OCI-LY7 (cell line): ENCODE data around the gene CHML. TPM values are rescaled to one million over a fixed set of nuclear protein-coding genes. Genes with fewer than 3 reads are reported as not detected.

Experiments used
- BruUV-seq: library from RNA; stranded (reverse); fragments of 400-500 nt; replicated peaks from 2 replicates; lab custom pipeline; 2021; lab: Mats Ljungman, UMichigan
- CTCF ChIA-PET: fragments of 300-600 bp; sonication (Branson Sonifier 250); formaldehyde crosslinking; loops from one replicate; lab custom pipeline; 2022; ENCODE audit warnings: antibody characterized with exemption; ENCODE audit not compliant: unreplicated experiment; lab: Charles Lee
- POLR2A ChIA-PET: fragments of 300-600 bp; sonication (Branson Sonifier 250); formaldehyde crosslinking; loops from one replicate; lab custom pipeline; 2022; ENCODE audit warnings: antibody characterized with exemption; lab: Charles Lee
- DNase-seq: peaks from one replicate; pipeline ENCODE4 v3.0.0-alpha.2; 2015; ENCODE audit warnings: low spot score
- H2AFZ ChIP-seq: fragments of 200-600 bp; sonication (generic), shearing (Covaris generic); 2 replicates; pipeline ENCODE4 v1.6.1; 2014; ENCODE audit warnings: mild to moderate bottlenecking, antibody characterized with exemption, low read length, moderate library complexity
- H3K27ac ChIP-seq: fragments of 200-600 bp; sonication (generic); 2 replicates; pipeline ENCODE4 v1.5.1; 2014; ENCODE audit warnings: mixed run types, low read depth, mild to moderate bottlenecking, moderate library complexity, low read length, inconsistent platforms; ENCODE audit not compliant: poor library complexity, severe bottlenecking
- H3K36me3 ChIP-seq: fragments of 200-600 bp; sonication (generic); 2 replicates; pipeline ENCODE4 v1.6.1; 2014; ENCODE audit warnings: mild to moderate bottlenecking, antibody characterized with exemption, low read length, moderate library complexity, mixed read lengths; ENCODE audit not compliant: insufficient read depth
- H3K4me1 ChIP-seq: fragments of 200-600 bp; sonication (generic); 2 replicates; pipeline ENCODE4 v1.5.1; 2014; ENCODE audit warnings: mild to moderate bottlenecking, low read length; ENCODE audit not compliant: insufficient read depth, poor library complexity, severe bottlenecking
- H3K4me2 ChIP-seq: fragments of 200-600 bp; sonication (generic); 2 replicates; pipeline ENCODE4 v1.6.1; 2014; ENCODE audit warnings: mild to moderate bottlenecking, low read length
- H3K4me3 ChIP-seq: fragments of 200-600 bp; sonication (generic); 2 replicates; pipeline ENCODE4 v1.5.1; 2014; ENCODE audit warnings: mild to moderate bottlenecking, low read depth, low read length; ENCODE audit not compliant: poor library complexity, severe bottlenecking
- H3K79me2 ChIP-seq: fragments of 200-600 bp; sonication (generic); 2 replicates; pipeline ENCODE4 v1.6.1; 2016; ENCODE audit warnings: low read depth, mild to moderate bottlenecking, low read length, moderate library complexity, mixed read lengths; ENCODE audit not compliant: insufficient read depth
- H3K9me2 ChIP-seq: fragments of 200-600 bp; sonication (generic); 2 replicates; pipeline ENCODE4 v1.6.1; 2016; ENCODE audit warnings: mild to moderate bottlenecking, low read length, mixed read lengths; ENCODE audit not compliant: insufficient read depth
- H3K9me3 ChIP-seq: fragments of 200-600 bp; sonication (generic); 2 replicates; pipeline ENCODE4 v1.6.1; 2014; ENCODE audit warnings: mild to moderate bottlenecking, mixed run types, low read length, mixed read lengths
- H4K20me1 ChIP-seq: fragments of 200-600 bp; sonication (generic); 2 replicates; pipeline ENCODE4 v1.6.1; 2014; ENCODE audit warnings: mild to moderate bottlenecking, antibody characterized with exemption, low read length, moderate library complexity, mixed read lengths; ENCODE audit not compliant: insufficient read depth
- CTCF ChIP-seq: fragments of 200-600 bp; sonication (generic); conservative IDR thresholded peaks from 2 replicates; pipeline ENCODE4 v1.5.1; 2014; ENCODE audit warnings: mild to moderate bottlenecking, antibody characterized with exemption, low read length, moderate library complexity, mixed read lengths
- EZH2phosphoT487 ChIP-seq: fragments of 200-600 bp; sonication (generic); IDR thresholded peaks from 2 replicates; pipeline ENCODE4 v1.6.1; 2018; ENCODE audit warnings: low read depth, borderline replicate concordance, mild to moderate bottlenecking, mixed run types, antibody characterized with exemption, low read length, moderate library complexity, mixed read lengths
- intact Hi-C: fragments of 100-400 bp; cut with micrococcal nuclease; formaldehyde crosslinking; loops from one replicate; pipeline ENCODE4 v1.10.0; 2022; ENCODE audit not compliant: unreplicated experiment
- total RNA-seq, 2 experiments: library from RNA; depleted of rRNA in 1 of 2; stranded (reverse); fragments of >200 nt in 1 of 2; shearing (Covaris generic) in 1 of 2; gene quantifications; 2 replicates each; pipeline ENCODE4 v1.2.3, GENCODE V29; 2014 to 2022

Gene CHML
- total RNA-seq, 2 experiments from 2014 or later, result 10.7 to 22.6 TPM

GRCh38 chr1:241615043-241615974, 24.9 kb downstream of the CHML start:
- no TSS peak for BruUV-seq
- POLR2A ChIA-PET, result no interaction called here
- H4K20me1 ChIP-seq, result no peaks in the 10 kb centered on the region
- no peak overlapping the region for H3K4me2 ChIP-seq
- no peak overlapping the region for H2AFZ ChIP-seq
- no peaks in the 10 kb centered on the region for H3K36me3 ChIP-seq
- CTCF ChIA-PET, result no interaction called here
- H3K27ac ChIP-seq, result no peak overlapping the region
- H3K4me1 ChIP-seq, result peaks cover 8% of the 10 kb centered on the region
- H3K79me2 ChIP-seq, result no peaks in the 10 kb centered on the region
- no peak overlapping the region for H3K4me3 ChIP-seq
- no peak for DNase-seq
- intact Hi-C loops, result no loop called here
- H3K9me3 ChIP-seq, result no peaks in the 10 kb centered on the region
- H3K9me2 ChIP-seq, result no peaks in the 10 kb centered on the region
- TF ChIP-seq EZH2phosphoT487 (no peak), CTCF (no peak)

GRCh38 chr1:241614572-241614971, 25.6 kb downstream of the CHML start:
- peaks cover 8% of the 10 kb centered on the region for H3K4me1 ChIP-seq
- ChIA-PET POLR2A (interaction anchor here (1.2 to 1.4 kb wide), 2 partner anchors 9 to 19 kb away, joined by 3 to 4 read pairs; no protein-coding TSS in a partner anchor), CTCF (no interaction called here)
- no peaks in the 10 kb centered on the region for H4K20me1 ChIP-seq
- no peak overlapping the region for H3K4me2 ChIP-seq
- BruUV-seq, result no TSS peak
- intact Hi-C loops, result loop anchor here (5.0 kb wide), 2 partner anchors 233 to 403 kb away; partner anchors contain the start of gene EXO1
- TF ChIP-seq EZH2phosphoT487 (no peak), CTCF (no peak)
- no peaks in the 10 kb centered on the region for H3K9me2 ChIP-seq
- no peak overlapping the region for H3K27ac ChIP-seq
- H3K4me3 ChIP-seq, result no peak overlapping the region
- H3K9me3 ChIP-seq, result no peaks in the 10 kb centered on the region
- H2AFZ ChIP-seq, result no peak overlapping the region
- DNase-seq, result no peak
- no peaks in the 10 kb centered on the region for H3K79me2 ChIP-seq
- H3K36me3 ChIP-seq, result no peaks in the 10 kb centered on the region

- Histone ChIP-seq H3K36me3 (no peaks in the 10 kb centered on the region), H3K79me2 (no peaks in the 10 kb centered on the region), H4K20me1 (no peaks in the 10 kb centered on the region), H3K9me2 (no peaks in the 10 kb centered on the region), H2AFZ (no peak overlapping the region), H3K27ac (no peak overlapping the region), H3K4me1 (peaks cover 8% of the 10 kb centered on the region), H3K4me3 (no peak overlapping the region), H3K9me3 (no peaks in the 10 kb centered on the region), H3K4me2 (no peak overlapping the region)
- ChIA-PET CTCF (no interaction called here), POLR2A (interaction anchor here (1.2 to 1.4 kb wide), 2 partner anchors 9 to 19 kb away, joined by 3 to 4 read pairs; no protein-coding TSS in a partner anchor)
- DNase-seq, result no peak
- TF ChIP-seq EZH2phosphoT487 (no peak), CTCF (no peak)
- intact Hi-C loops, result loop anchor here (5.0 kb wide), 2 partner anchors 233 to 403 kb away; partner anchors contain the start of gene EXO1
- BruUV-seq, result no TSS peak
These were observed 26.0 kb downstream of the CHML start for GRCh38 chr1:241614144-241614543.
